8988T (cell line): ENCODE data around the gene CDK17.

ENCODE experiments used
- DNase-seq: peaks from one replicate; pipeline ENCODE4 v3.0.0; 2011

The CDK17 gene

DNA sequence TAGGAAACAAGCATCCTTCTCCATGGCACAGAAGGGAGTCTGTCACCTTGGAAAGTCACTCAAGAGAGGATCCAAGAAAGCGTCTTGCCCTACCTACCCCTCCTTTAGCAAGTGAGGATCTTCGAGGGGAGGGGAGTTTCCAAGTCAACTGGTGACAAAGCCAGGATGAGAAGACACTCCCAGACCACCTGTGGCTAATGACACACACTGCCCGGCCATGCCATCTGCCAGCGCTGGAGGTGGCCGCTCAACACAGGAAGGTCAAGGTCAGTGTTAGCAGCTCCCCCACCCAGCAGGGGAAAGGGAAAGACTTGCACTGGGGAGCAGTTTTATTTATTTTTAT, 164.8 kb downstream of the CDK17 start:
- no peak for DNase-seq

- no peak for DNase-seq
Measured at GRCh38 chr12:96234591-96235483, 165.4 kb downstream of the CDK17 start.

- DNase-seq = no peak
Measured at GRCh38 chr12:96233939-96234461, 166.2 kb downstream of the CDK17 start.

- no peak for DNase-seq
Measured at GRCh38 chr12:96233168-96233567, 167.1 kb downstream of the CDK17 start.

- DNase-seq = no peak
Measured at GRCh38 chr12:96230646-96231045, 169.6 kb downstream of the CDK17 start.

DNA sequence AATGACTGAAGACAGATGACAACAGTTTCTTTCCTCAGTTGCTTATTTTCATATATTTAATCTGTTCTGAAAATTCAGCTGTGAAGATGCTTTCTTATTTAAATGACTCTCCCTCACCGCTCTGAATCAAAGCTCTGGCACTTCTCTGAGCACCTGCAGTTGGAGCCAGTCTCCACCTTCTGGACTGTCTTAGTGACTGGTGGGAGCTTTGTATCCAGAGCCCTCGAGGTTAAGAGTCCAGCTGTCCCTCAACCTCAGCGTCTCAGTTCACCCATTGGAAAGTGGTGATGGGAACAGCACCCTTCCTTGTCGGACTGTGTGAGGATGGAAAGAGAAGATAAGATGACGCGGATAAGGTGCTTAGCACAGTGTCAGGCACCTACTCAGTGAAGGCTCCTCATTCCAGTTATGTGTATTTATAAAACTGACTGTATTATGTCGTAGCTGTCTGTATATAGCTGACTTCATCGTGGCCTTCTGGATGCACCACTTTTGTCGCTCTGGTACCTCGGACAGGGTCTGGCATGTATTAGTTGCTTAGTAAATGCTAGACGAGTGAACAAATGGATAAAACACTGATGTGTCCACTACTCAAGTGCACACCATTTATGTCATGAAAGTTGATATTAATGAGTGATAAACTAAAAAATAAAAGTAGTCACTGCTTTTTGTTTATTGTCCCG, 171.5 kb downstream of the CDK17 start:
- no peak for DNase-seq
